SU-DHL-6 (cell line): ENCODE results near the gene ETV6.
"Not testable (repeated sequence)": the region's sequence is repeated elsewhere in the genome, so short reads cannot be mapped to it uniquely, and the experiment has no call there.

Experiments used
- H2AFZ ChIP-seq: fragments of 200-600 bp; sonication (generic); 2 replicates; pipeline ENCODE4 v1.6.1; 2014; ENCODE audit warnings: low read depth, mild to moderate bottlenecking, moderate library complexity, mixed read lengths, antibody characterized with exemption, low read length; ENCODE audit not compliant: severe bottlenecking
- H3F3A ChIP-seq: fragments of 200-600 bp; shearing (Covaris generic); 2 replicates; pipeline ENCODE4 v1.6.0; 2016; ENCODE audit warnings: antibody characterized with exemption, mild to moderate bottlenecking; ENCODE audit not compliant: insufficient read depth
- H3K27ac ChIP-seq: fragments of 200-600 bp; sonication (generic); 2 replicates; pipeline ENCODE4 v1.5.1; 2016; ENCODE audit warnings: low read depth, mild to moderate bottlenecking, low read length, moderate library complexity, mixed read lengths
- H3K27me3 ChIP-seq: fragments of 200-600 bp; sonication (generic), shearing (Covaris generic); 2 replicates; pipeline ENCODE4 v1.6.0; 2014; ENCODE audit warnings: mild to moderate bottlenecking, low read length
- H3K36me3 ChIP-seq: fragments of 200-600 bp; sonication (generic); 2 replicates; pipeline ENCODE4 v1.6.1; 2014; ENCODE audit warnings: mild to moderate bottlenecking, low read length, mixed read lengths
- H3K4me2 ChIP-seq: fragments of 300-600, 200-600 bp; shearing (Covaris generic), sonication (generic); 2 replicates; pipeline ENCODE4 v1.6.0; 2014; ENCODE audit warnings: low read length, low read depth, mild to moderate bottlenecking; ENCODE audit not compliant: poor library complexity, severe bottlenecking
- H3K4me3 ChIP-seq: fragments of 200-600 bp; sonication (generic); 2 replicates; pipeline ENCODE4 v1.5.1; 2014; ENCODE audit warnings: antibody characterized with exemption, low read length, mild to moderate bottlenecking, mixed read lengths; ENCODE audit not compliant: insufficient read depth, poor library complexity, severe bottlenecking
- H3K79me2 ChIP-seq: fragments of 200-600 bp; sonication (generic); 2 replicates; pipeline ENCODE4 v1.6.1; 2014; ENCODE audit warnings: mild to moderate bottlenecking, low read length, moderate library complexity; ENCODE audit not compliant: insufficient read depth
- H3K9ac ChIP-seq: fragments of 200-600 bp; sonication (generic); 2 replicates; pipeline ENCODE4 v1.7.0; 2014; ENCODE audit warnings: mild to moderate bottlenecking, low read length
- H3K9me2 ChIP-seq: fragments of 200-600 bp; sonication (generic); replicated peaks from 2 replicates; pipeline ENCODE4 v1.6.1; 2014; ENCODE audit warnings: low read length; ENCODE audit not compliant: insufficient read depth
- H3K9me3 ChIP-seq: fragments of 200-600 bp; sonication (generic); 2 replicates; pipeline ENCODE4 v1.6.1; 2014; ENCODE audit warnings: low read length, mixed read lengths; ENCODE audit not compliant: insufficient read depth
- H4K20me1 ChIP-seq: fragments of 200-600 bp; sonication (generic); 2 replicates; pipeline ENCODE4 v1.6.1; 2014; ENCODE audit warnings: low read depth, mild to moderate bottlenecking, antibody characterized with exemption, low read length, moderate library complexity, mixed read lengths
- EZH2phosphoT487 ChIP-seq: fragments of 200-600 bp; sonication (generic), shearing (Covaris generic); conservative IDR thresholded peaks from 2 replicates; pipeline ENCODE4 v1.6.1; 2018; ENCODE audit warnings: mild to moderate bottlenecking, antibody characterized with exemption, low read length, moderate library complexity, mixed read lengths
- TF ChIP-seq, protein P1 (sequence below): fragments of 200-600 bp; sonication (generic); IDR thresholded peaks from one replicate; pipeline ENCODE4 v1.5.1; 2017; ENCODE audit warnings: antibody characterized with exemption, mild to moderate bottlenecking, low read length, moderate library complexity; ENCODE audit not compliant: insufficient read depth, poor library complexity, severe bottlenecking

ETV6 gene

DNA sequence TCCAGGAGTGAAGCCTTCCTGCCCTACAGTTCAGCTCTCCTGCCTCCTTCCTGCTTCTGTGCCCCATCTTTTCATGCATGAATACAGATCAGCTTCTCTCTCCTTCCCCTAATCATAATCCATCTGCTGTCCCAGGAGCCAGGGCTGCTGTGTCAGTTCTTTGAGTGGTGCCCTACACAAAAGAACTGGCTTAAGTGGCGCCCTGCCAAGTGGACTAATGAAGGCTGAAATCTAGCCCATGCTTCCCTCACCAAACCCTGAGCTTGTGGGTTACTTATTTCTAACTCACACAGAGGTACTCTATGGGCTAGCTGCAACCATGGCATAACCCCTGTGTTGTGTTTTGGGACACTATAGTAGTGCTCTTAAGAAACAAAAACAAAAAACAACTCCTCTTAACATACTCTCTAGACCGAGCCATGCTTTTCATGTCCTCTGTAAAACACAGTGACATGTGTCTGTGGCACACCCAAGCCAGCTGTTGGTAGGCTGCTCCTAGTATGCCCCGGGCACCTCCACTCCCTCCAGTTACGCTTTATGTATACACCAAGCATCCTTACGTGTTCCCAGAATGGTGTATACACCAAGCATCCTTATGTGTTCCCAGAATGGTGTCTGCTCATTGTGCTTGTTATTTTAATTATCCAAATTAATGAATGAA lies 19.3 kb upstream of the ETV6 start:
- Histone ChIP-seq H3K9ac (no peak overlapping the region), H4K20me1 (no peaks in the 10 kb centered on the region), H3K9me2 (no peaks in the 10 kb centered on the region), H3K27ac (no peak overlapping the region), H3K27me3 (no peaks in the 10 kb centered on the region), H3K4me3 (no peak overlapping the region), H3K36me3 (no peaks in the 10 kb centered on the region), H2AFZ (no peak overlapping the region), H3F3A (no peaks in the 10 kb centered on the region), H3K79me2 (no peaks in the 10 kb centered on the region), H3K9me3 (no peaks in the 10 kb centered on the region), H3K4me2 (no peak overlapping the region)
- TF ChIP-seq, protein P1, sequence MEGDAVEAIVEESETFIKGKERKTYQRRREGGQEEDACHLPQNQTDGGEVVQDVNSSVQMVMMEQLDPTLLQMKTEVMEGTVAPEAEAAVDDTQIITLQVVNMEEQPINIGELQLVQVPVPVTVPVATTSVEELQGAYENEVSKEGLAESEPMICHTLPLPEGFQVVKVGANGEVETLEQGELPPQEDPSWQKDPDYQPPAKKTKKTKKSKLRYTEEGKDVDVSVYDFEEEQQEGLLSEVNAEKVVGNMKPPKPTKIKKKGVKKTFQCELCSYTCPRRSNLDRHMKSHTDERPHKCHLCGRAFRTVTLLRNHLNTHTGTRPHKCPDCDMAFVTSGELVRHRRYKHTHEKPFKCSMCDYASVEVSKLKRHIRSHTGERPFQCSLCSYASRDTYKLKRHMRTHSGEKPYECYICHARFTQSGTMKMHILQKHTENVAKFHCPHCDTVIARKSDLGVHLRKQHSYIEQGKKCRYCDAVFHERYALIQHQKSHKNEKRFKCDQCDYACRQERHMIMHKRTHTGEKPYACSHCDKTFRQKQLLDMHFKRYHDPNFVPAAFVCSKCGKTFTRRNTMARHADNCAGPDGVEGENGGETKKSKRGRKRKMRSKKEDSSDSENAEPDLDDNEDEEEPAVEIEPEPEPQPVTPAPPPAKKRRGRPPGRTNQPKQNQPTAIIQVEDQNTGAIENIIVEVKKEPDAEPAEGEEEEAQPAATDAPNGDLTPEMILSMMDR: no peak
- TF ChIP-seq EZH2phosphoT487: no peak

DNA sequence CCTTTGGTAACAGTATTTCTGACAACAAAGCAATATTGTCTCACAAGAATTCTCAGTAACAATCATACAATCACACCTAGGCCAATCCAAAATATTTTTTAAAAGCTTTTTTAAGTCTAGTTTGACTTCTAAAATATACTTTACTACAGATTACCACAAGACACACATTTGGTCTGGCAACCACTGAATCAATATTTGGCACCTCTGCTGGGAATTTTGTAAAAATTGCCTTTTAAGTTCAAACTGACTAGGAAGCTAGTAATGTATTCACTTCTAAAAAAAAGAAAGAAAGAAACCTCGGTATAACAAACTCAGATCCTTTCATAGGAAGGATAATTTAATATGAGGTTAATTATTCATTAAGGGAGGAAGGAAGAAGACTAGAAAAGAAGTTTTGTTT lies 18.2 kb upstream of the ETV6 start:
- TF ChIP-seq, protein P1: no peak
- no peak for TF ChIP-seq EZH2phosphoT487
- Histone ChIP-seq H3K4me3 (no peak overlapping the region), H2AFZ (no peak overlapping the region), H3K9me3 (no peaks in the 10 kb centered on the region), H3F3A (no peaks in the 10 kb centered on the region), H4K20me1 (no peaks in the 10 kb centered on the region), H3K27ac (no peak overlapping the region), H3K36me3 (no peaks in the 10 kb centered on the region), H3K9ac (no peak overlapping the region), H3K9me2 (no peaks in the 10 kb centered on the region), H3K79me2 (no peaks in the 10 kb centered on the region), H3K27me3 (no peaks in the 10 kb centered on the region), H3K4me2 (no peak overlapping the region)

DNA sequence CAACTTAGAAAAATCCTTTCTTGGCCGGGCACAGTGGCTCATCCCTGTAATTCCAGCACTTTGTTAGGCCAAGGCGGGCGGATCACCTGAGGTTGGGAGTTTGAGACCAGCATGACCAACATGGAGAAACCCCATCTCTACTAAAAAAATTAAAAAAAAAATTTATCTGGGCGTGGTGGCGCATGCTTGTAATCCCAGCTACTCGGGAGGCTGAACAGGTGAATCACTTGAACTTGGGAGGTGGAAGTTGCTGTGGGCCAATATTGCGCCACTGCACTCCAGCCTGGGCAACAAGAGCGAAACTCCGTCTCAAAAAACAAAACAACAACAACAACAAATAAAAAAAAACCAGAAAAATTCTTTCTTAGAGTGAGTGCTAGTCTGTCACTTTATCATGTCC lies 17.6 kb upstream of the ETV6 start:
- not testable (repeated sequence) for H3K9ac ChIP-seq, H3K4me3 ChIP-seq, H3K4me2 ChIP-seq, H3K79me2 ChIP-seq, H3K9me3 ChIP-seq, H2AFZ ChIP-seq, H3K27me3 ChIP-seq, H3K27ac ChIP-seq, H3K9me2 ChIP-seq, H3K36me3 ChIP-seq, H4K20me1 ChIP-seq, H3F3A ChIP-seq

DNA sequence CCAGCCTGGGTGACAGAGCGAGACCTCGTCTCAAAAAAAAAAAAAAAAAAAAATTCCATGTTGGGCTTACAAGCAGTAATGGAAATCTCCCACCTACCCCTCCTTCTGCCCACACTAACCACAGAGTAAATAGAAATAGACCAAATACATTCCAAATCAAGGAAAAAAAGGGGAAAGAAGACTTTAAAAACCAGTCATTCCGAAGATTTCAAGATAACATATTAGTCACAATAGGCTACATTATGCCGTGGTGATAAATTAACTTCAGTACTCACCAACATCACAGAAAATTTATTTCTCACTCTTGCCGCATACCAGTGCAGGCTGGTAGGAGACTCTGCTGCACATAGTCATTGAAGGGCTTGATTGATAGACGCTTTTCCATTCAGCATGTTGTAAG lies 15.5 kb upstream of the ETV6 start:
- Histone ChIP-seq H3K9ac (no peak overlapping the region), H3K4me3 (no peak overlapping the region), H3K9me3 (no peaks in the 10 kb centered on the region), H2AFZ (no peak overlapping the region), H3K79me2 (no peaks in the 10 kb centered on the region), H3F3A (no peaks in the 10 kb centered on the region), H3K27me3 (no peaks in the 10 kb centered on the region), H3K9me2 (no peaks in the 10 kb centered on the region), H3K27ac (no peak overlapping the region), H4K20me1 (no peaks in the 10 kb centered on the region), H3K4me2 (no peak overlapping the region), H3K36me3 (no peaks in the 10 kb centered on the region)
- TF ChIP-seq, protein P1: no peak
- no peak for TF ChIP-seq EZH2phosphoT487
